Neural cell (in vitro differentiated cells): ENCODE data around the gene IQCH. TPM values are rescaled to one million over a fixed set of nuclear protein-coding genes. Genes with fewer than 3 reads are reported as not detected.
A peak's percentile ranks its signal among the peaks of the same experiment; 100 is the strongest.

Source experiments
- H2AFZ ChIP-seq: fragments of 200-600, 300-800 bp; sonication (generic), shearing (Covaris generic); 2 replicates; pipeline ENCODE4 v1.6.0; 2014; ENCODE audit warnings: low read depth, mild to moderate bottlenecking, antibody characterized with exemption, low read length, moderate library complexity
- H3F3A ChIP-seq: fragments of 200-600 bp; shearing (Covaris generic); 2 replicates; pipeline ENCODE4 v1.6.1; 2016; ENCODE audit warnings: mild to moderate bottlenecking, moderate library complexity, mixed read lengths, antibody characterized with exemption, low read length; ENCODE audit not compliant: insufficient read depth, poor library complexity, severe bottlenecking
- H3K27ac ChIP-seq: fragments of 200-600, 300-800 bp; sonication (generic), shearing (Covaris generic); 2 replicates; pipeline ENCODE4 v1.5.1; 2014; ENCODE audit warnings: mild to moderate bottlenecking, low read length, moderate library complexity
- H3K27me3 ChIP-seq: fragments of 300-800, 200-600 bp; sonication (generic), shearing (Covaris generic); 2 replicates; pipeline ENCODE4 v1.6.0; 2014; ENCODE audit warnings: mild to moderate bottlenecking, low read depth, low read length, moderate library complexity; ENCODE audit not compliant: insufficient read depth
- H3K36me3 ChIP-seq: fragments of 300-800, 200-600 bp; sonication (generic), shearing (Covaris generic); 2 replicates; pipeline ENCODE4 v1.5.1; 2014; ENCODE audit warnings: mild to moderate bottlenecking, antibody characterized with exemption, low read length, moderate library complexity; ENCODE audit not compliant: insufficient read depth
- H3K4me2 ChIP-seq: fragments of 300-800, 200-600 bp; sonication (generic), shearing (Covaris generic); 2 replicates; pipeline ENCODE4 v1.6.0; 2014; ENCODE audit warnings: mild to moderate bottlenecking, low read length
- H3K4me3 ChIP-seq: fragments of 300-800, 200-600 bp; sonication (generic), shearing (Covaris generic); 2 replicates; pipeline ENCODE4 v1.5.1; 2014; ENCODE audit warnings: mild to moderate bottlenecking, low read length, moderate library complexity
- H3K79me2 ChIP-seq: fragments of 200-600 bp; shearing (Covaris generic); replicated peaks from 2 replicates; pipeline ENCODE4 v1.6.0; 2014; ENCODE audit warnings: mild to moderate bottlenecking, low read length, moderate library complexity; ENCODE audit not compliant: insufficient read depth
- H3K9ac ChIP-seq: fragments of 300-800, 200-600 bp; sonication (generic), shearing (Covaris generic); 2 replicates; pipeline ENCODE4 v1.6.1; 2016; ENCODE audit warnings: mild to moderate bottlenecking, low read length, mixed read lengths
- H3K9me2 ChIP-seq: fragments of 200-600 bp; shearing (Covaris generic); 2 replicates; pipeline ENCODE4 v1.6.1; 2016; ENCODE audit warnings: mild to moderate bottlenecking, low read length, mixed read lengths; ENCODE audit not compliant: insufficient read depth
- H3K9me3 ChIP-seq: fragments of 200-600, 300-800 bp; sonication (generic), shearing (Covaris generic); 2 replicates; pipeline ENCODE4 v1.6.1; 2016; ENCODE audit warnings: mild to moderate bottlenecking, mixed run types, low read length, moderate library complexity, mixed read lengths
- H4K20me1 ChIP-seq: fragments of 200-600 bp; shearing (Covaris generic); 2 replicates; pipeline ENCODE4 v1.6.1; 2016; ENCODE audit warnings: mild to moderate bottlenecking, mixed run types; ENCODE audit not compliant: insufficient read depth
- EP300 ChIP-seq: fragments of 450-650 bp; conservative IDR thresholded peaks from 2 replicates; pipeline ENCODE4 v1.6.1; 2014; ENCODE audit warnings: antibody characterized with exemption, mild to moderate bottlenecking, moderate library complexity; ENCODE audit not compliant: poor library complexity, severe bottlenecking
- EZH2 ChIP-seq: fragments of 200-600, 300-800 bp; shearing (Covaris generic), sonication (generic); IDR thresholded peaks from 2 replicates; pipeline ENCODE4 v1.6.1; 2014; ENCODE audit warnings: antibody characterized with exemption, low read length, borderline replicate concordance, mild to moderate bottlenecking; ENCODE audit not compliant: insufficient read depth, poor library complexity, severe bottlenecking
- RAD21 ChIP-seq: fragments of 450-650 bp; conservative IDR thresholded peaks from 2 replicates; pipeline ENCODE4 v1.6.1; 2014; ENCODE audit warnings: antibody characterized with exemption, mild to moderate bottlenecking, moderate library complexity
- SMC3 ChIP-seq: fragments of 450-650 bp; conservative IDR thresholded peaks from 2 replicates; pipeline ENCODE4 v1.6.1; 2014; ENCODE audit warnings: antibody characterized with exemption, mild to moderate bottlenecking, moderate library complexity; ENCODE audit not compliant: poor library complexity
- TAF1 ChIP-seq: IDR thresholded peaks from 2 replicates; pipeline ENCODE4 v1.6.1; 2012; ENCODE audit warnings: low read depth
- polyA plus RNA-seq: library from polyadenylated mRNA; depleted of rRNA; stranded (reverse); fragments of >200 nt; gene quantifications from 2 replicates; pipeline ENCODE4 v1.2.3, GENCODE V29; 2014
- TF ChIP-seq, protein P1 (sequence below): fragments of 450-650 bp; IDR thresholded peaks from 2 replicates; pipeline ENCODE4 v1.5.1; 2014; ENCODE audit warnings: antibody characterized with exemption, mild to moderate bottlenecking, moderate library complexity; ENCODE audit not compliant: poor library complexity, severe bottlenecking
- TF ChIP-seq, protein P2 (sequence below): IDR thresholded peaks from 2 replicates; pipeline ENCODE4 v1.6.1; 2012; ENCODE audit warnings: borderline replicate concordance

The IQCH gene
- polyA plus RNA-seq, 1 donor from 2014 or later = 2.8 TPM

DNA sequence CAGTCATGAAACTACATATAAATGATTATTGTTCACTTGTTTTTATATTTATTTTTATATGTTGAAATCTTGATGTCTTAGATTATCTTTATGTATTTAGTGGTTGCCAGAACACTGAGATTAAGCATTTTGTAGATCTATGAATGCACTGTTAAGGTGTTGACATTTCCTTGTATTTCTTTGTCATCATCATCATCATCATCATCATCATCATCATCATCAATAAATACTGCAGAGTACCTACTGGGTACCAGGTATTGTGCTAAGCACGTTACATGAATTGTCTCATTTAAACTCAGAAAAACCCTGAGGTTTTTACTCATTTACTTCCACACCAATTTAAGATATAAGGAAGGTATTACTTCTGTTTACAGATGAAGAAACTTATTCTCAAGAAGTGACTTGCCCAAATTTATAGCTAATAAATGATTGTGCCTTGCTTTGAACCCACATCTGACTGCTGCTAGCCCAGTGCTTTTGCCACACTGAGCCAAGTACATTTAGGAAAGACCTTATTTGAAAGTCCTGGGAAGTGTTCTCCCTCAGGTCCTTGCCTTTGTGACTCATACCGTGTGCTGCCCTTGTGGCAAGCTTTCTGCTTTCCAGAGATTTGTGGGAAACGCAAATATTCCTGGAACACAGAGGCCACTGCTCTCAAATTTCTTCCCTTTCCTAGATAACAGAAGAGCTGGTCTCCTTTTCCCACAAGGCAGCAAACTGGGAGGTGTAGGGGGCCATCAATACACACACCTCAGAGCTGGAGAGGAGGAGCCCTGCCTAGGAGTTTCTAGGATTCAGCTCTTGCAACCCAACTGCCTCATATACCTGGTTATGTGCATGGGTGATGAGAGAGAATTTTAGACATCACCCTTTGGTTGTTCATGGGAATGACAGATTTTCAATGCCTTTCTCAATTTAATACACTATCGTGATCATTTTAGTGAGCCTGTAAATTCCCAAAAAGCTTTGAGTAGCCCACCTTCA, 150.9 kb downstream of the IQCH start:
- Histone ChIP-seq H3K4me3 (no peak overlapping the region), H3K27me3 (no peaks in the 10 kb centered on the region), H3K4me2 (no peak overlapping the region)

DNA sequence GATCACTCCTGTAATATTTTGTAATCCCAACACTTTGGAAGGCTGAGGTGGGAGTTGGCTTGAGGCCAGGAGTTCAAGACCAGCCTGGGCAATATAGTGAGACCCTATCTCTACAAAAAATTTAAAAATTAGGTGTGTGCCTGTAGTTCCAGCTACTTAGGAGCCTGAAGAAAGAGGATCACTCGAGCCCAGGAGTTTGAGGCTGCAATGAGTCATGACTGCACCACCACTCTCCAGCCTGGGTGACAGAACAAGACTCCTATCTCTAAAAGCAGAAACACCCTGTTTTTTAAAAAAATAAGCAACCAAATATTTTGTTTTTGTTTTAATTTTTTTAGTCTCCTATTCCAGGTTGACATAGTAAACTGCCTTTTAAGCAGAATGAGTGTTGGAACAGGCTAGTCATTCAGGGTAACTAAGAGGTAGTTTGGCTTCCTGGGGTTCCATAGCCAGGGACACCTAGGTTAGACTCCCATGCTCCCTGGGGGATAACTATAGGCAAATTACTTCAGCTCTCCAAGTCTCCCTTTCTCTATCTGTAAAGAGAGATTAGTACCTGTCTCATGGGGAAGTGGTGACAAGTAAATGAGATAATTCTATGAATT, 151.8 kb downstream of the IQCH start:
- no peaks in the 10 kb centered on the region for H3K27me3 ChIP-seq
- H3K4me2 ChIP-seq = no peak overlapping the region
- H3K9ac ChIP-seq = no peak overlapping the region
- no peak overlapping the region for H3K4me3 ChIP-seq
- TF ChIP-seq RAD21 (no peak), EZH2 (no peak), TAF1 (no peak), SMC3 (no peak), EP300 (no peak)
- TF ChIP-seq, protein P1, sequence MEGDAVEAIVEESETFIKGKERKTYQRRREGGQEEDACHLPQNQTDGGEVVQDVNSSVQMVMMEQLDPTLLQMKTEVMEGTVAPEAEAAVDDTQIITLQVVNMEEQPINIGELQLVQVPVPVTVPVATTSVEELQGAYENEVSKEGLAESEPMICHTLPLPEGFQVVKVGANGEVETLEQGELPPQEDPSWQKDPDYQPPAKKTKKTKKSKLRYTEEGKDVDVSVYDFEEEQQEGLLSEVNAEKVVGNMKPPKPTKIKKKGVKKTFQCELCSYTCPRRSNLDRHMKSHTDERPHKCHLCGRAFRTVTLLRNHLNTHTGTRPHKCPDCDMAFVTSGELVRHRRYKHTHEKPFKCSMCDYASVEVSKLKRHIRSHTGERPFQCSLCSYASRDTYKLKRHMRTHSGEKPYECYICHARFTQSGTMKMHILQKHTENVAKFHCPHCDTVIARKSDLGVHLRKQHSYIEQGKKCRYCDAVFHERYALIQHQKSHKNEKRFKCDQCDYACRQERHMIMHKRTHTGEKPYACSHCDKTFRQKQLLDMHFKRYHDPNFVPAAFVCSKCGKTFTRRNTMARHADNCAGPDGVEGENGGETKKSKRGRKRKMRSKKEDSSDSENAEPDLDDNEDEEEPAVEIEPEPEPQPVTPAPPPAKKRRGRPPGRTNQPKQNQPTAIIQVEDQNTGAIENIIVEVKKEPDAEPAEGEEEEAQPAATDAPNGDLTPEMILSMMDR = no peak
- TF ChIP-seq, protein P2, sequence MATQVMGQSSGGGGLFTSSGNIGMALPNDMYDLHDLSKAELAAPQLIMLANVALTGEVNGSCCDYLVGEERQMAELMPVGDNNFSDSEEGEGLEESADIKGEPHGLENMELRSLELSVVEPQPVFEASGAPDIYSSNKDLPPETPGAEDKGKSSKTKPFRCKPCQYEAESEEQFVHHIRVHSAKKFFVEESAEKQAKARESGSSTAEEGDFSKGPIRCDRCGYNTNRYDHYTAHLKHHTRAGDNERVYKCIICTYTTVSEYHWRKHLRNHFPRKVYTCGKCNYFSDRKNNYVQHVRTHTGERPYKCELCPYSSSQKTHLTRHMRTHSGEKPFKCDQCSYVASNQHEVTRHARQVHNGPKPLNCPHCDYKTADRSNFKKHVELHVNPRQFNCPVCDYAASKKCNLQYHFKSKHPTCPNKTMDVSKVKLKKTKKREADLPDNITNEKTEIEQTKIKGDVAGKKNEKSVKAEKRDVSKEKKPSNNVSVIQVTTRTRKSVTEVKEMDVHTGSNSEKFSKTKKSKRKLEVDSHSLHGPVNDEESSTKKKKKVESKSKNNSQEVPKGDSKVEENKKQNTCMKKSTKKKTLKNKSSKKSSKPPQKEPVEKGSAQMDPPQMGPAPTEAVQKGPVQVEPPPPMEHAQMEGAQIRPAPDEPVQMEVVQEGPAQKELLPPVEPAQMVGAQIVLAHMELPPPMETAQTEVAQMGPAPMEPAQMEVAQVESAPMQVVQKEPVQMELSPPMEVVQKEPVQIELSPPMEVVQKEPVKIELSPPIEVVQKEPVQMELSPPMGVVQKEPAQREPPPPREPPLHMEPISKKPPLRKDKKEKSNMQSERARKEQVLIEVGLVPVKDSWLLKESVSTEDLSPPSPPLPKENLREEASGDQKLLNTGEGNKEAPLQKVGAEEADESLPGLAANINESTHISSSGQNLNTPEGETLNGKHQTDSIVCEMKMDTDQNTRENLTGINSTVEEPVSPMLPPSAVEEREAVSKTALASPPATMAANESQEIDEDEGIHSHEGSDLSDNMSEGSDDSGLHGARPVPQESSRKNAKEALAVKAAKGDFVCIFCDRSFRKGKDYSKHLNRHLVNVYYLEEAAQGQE = no peak
- H2AFZ ChIP-seq = no peak overlapping the region
- no peaks in the 10 kb centered on the region for H3K9me2 ChIP-seq
- no peaks in the 10 kb centered on the region for H3K36me3 ChIP-seq
- no peaks in the 10 kb centered on the region for H3F3A ChIP-seq
- H3K27ac ChIP-seq = peak overlapping the region; percentile 21
- no peaks in the 10 kb centered on the region for H3K9me3 ChIP-seq
- H3K79me2 ChIP-seq = no peaks in the 10 kb centered on the region
- H4K20me1 ChIP-seq = no peaks in the 10 kb centered on the region

More for the DNA sequence above, 150.9 kb downstream of the IQCH start:
- Histone ChIP-seq H3F3A (no peaks in the 10 kb centered on the region), H3K9me2 (no peaks in the 10 kb centered on the region), H3K36me3 (no peaks in the 10 kb centered on the region), H4K20me1 (no peaks in the 10 kb centered on the region), H3K27ac (no peak overlapping the region), H3K79me2 (no peaks in the 10 kb centered on the region), H3K9me3 (no peaks in the 10 kb centered on the region), H3K9ac (no peak overlapping the region), H2AFZ (no peak overlapping the region)
- TF ChIP-seq EZH2 = no peak
- TF ChIP-seq, protein P2 = no peak
